Activated effector memory CD4-positive, alpha-beta T cell treated with anti-CD3 and anti-CD28 coated beads, Interleukin-2, amount 50 U/mL, for 16 hours (primary cell): ENCODE data around the gene HES5.

Experiments
- DNase-seq: peaks from one replicate; pipeline ENCODE4 v3.0.0-alpha.2; 2020

The HES5 gene

DNA sequence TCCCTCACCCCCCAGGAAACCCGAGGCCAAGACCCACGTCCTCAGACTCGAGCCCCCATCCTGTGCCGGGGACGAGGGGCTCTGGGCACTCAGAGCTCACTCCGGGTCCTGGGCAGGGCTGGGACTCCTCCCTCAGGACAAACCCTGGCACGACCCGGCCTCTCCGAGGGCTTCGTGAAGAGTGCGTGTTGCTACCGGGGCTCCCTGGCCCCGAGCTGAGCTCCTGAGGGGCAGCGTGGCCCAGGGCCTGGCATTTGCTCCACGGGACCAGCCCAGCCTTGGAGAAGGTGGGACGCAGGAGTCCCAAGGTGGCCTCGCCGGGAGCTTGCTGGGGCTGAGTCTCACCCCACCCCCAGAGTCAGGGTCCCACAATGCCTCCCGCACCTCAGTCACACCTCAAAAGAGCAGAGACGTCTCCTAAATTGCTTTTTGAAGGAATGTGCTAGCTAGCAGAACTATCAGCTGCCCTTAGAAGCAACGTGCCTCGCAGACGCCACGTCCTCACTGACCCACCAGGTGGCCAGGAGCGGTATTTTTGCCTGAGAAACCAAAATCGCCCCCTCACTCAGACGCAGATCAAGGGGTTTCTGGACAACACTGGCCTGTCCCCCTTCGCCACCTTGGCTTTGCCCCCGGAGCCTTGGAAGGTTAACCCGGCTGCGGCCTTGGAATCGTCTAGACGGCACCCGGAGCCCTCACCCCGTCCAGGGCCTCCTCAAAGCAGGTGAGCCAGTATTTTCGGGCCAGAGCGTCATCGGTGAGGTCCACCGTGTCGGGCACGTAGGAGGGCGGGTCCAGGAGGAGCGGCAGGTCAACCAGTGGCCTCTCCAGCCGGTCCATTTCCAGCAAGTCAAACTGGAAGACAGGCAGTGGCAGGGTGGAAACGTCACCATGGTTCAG lies 14.9 kb downstream of the HES5 start:
- no peak for DNase-seq

DNA sequence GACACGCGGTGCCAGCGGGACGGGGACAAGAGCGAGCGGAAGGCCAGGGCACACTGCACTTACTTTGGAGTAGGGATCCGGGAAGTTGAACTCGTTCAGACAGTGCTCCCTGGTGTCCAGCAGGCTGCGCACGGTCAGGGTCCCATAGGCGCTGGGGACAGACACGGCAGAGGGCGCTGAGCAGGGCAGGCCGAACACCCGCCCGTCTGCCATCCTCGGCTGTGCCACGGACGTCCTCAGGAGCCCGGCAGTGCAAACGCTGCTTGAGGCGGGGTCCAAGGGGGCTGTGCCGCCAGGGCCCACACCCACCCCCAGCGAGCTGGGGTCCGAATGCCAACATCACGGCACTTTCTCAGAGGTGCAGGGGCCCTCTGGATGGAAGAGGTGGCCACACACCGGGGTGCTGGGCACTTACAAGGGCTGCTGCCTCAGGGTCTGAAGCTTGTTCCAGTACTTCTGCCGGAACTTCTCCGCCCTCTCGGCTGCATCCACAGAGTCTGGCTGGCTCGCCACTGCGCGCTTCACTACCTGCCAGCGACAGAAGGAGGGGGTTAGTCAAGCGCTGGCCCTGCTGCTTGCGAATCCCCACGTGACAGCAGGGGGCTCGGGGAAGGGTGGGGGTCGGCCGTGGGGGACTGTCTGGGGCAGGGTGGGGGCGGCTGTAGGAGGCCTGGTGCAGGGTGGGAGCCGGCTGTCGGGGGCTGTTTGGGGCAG lies 16.0 kb downstream of the HES5 start:
- no peak for DNase-seq

DNA sequence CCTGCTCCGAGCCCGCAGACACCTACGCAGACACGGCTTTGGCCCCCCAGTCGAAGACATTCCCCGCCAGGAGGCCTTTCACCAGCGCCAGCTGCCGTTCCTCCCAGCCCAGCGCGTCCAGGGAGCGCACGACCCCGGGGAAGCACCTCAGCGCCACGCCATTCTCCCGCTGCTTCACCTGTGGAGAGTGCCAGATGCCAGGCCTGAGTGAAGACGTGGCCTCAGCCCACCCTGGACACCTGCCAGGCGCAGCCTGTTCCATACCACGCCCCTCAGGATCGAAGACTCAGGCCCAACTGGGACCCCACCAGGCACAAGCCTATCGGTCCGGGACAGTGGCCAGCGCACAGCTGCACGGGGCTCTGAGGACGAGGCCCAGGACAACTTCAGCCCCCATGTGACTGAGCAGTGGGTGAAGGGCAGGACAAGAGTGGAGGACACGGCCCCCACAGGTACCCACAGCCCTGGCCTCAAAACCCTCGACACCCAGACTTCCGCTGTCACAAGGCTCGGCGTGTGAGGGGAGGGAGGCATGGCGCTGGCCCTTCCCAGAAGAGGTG lies 17.1 kb downstream of the HES5 start:
- no peak for DNase-seq

DNA sequence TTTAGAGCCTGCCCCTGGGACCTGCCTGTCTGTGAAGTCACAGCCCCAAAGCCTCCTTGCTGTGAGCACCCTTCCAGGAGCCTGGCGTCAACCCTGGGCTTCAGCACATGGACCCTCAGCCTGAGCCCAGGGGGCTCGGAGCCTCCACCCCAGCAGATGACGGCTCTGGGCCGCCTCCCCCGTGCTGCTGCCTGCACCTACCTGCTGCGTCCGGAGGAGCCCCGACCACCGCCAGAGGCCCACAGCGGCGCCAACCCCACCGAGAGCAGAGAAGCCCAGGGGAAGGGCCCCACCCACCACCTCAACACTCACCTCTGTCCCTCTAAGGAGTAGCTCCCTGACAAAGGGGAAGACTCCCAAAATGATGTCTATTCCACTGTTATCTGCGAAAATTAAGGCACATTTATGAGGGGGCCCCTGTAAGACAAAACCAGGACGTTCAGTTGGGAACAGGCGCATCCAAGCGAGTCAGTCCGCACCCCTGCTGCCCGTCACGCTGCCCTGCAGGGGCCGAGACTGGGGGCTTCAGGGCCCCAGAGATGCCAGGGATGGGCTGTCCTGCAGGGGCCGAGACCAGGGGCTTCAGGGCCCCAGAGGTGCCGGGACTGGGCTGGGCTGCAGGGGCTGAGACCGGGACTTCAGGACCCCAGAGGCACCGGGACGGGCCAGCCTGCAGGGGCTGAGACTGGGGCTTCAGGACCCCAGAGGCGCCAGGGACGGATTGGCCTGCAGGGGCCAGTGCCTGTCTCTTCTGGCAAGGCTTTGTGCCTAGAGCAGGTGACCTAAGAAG lies 19.5 kb downstream of the HES5 start:
- no peak for DNase-seq

DNA sequence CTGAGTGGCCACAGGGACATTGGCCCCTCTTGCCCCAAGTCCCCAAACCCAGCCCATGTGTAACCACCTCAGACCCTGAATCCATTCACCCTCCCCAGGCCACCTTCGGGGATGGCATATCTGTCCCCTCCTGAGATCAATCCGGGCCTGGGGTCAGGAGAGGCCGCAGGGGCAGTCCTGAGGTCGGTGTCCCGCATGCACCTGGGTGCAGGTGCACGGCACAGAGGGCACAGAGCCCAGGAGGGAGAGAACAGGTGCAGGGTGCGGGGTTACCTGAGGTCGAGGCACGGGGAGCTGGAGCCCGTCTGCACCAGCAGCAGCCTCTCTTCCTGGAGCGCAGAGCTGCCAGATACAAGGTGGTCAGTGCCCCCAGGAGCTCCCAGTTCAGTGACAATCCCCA lies 20.5 kb downstream of the HES5 start:
- DNase-seq, result no peak

DNA sequence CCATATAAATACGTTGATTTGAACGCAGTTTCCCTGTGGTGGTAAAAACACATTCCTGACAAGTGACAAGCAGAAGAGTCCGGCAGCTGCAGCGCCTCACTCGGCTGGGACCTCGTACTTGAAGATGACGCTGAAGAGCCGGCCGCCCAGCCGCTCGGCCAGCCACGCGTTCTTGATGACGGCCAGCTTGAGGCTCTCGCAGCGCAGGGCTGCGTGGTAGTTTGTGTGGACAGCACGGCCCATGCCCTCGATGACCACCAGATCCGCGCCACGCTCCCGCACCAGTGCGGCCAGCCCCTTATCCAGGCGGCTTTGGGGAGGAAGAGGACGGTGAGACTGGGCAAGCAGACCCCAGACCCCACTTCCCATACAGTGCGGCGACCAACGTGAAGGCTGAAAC lies 21.3 kb downstream of the HES5 start:
- no peak for DNase-seq

DNA sequence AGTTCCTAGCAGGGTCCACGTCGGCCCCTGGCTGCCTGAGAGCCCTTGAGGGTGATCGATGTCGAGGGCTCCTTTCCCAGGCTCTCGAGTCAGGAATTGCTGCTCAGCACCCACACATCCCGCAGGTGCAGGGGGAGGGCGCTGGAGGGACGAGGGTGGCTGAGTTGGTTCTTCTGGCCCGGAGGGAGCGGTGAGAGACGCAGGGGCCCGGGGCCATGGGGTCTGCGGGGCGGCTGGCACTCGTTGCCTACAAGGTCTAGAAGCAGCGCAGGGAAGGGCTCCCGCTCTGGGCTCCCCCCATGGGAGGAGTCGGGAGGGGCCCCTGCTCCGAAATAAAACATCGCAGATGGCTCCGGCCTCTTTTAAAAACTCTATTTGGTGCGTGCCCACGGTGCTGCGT lies 21.9 kb downstream of the HES5 start:
- DNase-seq, result no peak

DNA sequence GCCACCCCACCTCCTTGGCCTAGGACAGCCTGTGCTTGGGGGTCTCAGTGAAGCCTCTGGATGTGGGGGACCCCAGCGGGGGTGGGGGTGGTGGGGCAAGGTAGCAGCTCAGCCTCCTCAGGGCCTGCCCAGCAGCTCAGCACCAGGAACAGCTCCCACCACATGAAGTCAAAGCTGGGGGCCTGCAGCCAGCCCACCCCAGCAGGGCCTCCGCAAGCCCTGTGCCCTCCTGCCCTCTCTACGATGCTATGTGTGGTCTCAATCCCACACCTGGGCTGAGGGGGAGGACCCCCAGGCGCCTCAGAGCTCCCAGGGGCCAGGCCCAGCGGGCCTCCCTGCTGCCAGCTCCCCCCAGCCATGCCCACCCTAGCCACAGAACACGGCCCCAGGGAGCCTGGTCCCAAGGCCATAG lies 22.3 kb downstream of the HES5 start:
- no peak for DNase-seq

DNA sequence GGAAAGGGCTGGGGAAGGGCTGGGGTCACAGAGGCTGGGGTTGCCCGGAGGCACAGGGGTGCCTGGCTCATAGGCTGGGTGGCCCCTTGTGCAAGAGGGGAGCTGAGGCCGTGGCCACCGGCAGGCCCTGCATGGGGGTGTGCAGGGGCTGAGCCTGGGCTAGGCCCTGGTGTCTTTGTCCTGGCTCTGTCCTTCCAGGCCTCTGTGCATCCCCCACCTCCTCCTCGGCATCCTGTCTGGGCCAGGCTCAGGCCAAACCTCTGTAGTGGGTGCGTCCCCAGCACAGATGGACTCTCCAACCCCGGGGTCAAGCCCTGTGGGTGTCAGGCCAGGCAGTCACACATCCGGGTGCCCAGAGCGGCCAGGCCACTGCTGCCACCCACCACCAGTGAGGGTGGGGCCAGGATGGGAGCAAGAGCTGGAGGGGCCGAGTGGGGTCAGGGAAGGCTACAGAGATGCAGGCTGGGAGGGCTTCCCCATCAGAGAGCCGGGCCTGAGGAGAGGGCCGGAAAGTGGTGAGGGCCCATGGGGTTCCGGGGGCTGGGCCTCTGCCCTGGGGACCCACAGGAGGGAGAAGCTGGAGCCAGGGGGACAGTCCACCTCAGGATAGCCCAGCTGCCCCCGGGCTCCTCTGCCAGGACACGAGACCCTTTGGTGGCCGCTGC lies 23.0 kb downstream of the HES5 start:
- DNase-seq, result no peak

DNA sequence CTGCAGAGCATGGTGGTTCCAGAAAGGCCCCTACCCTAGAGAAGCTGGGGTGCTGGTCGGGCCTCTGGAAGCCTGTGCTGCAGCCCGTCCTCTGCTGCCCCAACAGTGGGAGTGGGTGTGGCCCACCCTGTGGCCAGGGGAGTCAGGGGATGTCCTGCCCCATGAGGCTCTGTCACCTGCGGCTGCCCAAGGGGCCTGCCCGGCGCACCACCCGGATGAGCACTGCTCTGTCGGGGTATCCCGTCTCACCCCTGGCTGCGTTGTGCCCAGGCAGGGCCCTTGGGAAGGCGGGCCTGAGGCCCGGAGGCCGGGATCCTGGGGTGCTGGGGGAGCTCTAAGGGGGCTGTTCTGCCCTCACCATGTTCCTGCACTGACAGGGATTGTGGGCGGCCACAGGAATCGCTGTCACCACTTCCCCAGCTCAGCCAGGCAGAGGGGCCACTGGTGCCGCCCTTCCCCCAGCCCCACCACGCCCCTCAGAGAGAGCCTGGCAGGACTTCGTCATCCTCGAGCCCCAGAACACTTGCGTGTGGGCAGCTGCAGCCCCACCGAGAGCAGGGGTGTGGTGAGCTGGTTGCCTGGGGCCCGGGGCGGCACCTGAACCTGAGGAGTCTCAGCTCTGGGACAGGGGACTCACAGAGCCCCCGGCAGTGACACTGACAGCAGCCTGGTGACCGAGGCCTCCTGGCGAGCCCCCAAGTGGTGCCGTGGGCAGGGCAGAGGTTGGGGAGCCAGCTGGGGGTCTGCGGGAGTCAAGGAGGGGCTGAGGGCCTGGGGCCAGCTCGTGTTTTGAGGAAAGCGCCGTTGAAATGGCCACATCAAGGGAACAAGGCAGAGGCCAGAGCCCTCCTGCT lies 23.8 kb downstream of the HES5 start:
- no peak for DNase-seq

DNA sequence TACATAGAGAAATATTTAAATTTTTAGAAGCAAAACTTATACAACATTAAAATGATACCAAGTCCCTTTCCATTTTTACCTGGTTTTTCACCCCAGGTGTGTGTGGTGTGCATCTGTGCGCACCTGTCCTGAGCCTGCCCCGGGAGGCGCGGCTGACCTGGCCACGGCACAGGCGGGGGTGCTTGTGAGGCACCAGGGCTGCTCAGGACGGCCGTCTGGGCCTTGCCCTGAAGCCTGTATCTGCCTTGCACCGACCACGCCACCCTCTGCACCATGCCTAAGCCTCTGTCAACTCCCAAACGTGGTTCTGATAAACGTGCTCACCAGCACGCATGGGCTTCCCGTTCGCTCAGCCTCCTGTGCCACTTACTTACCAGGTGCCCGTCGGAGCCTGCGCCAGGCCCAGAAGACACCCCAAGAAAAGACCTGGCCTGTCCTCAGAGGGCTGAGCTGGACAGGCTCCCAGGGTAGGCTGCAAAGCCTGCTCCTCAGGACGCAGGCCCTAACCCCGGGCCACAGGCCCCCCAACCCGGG lies 24.5 kb downstream of the HES5 start:
- no peak for DNase-seq

DNA sequence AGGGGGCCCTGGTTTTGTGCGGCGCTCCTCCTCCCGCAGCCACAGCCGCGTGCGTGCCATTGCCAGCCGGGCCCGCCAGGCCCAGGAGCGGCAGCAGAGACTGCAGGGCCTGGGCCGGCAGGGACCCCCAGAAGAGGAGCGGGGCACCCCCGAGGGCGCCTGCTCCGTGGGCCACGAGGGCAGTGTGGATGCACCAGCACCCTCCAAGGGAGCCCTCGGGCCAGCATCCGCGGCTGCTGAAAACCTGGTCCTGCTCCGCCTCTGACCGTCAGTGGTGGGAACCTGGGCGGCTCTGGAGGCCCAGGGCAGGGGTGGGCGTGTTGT lies 25.2 kb downstream of the HES5 start:
- DNase-seq, result no peak

DNA sequence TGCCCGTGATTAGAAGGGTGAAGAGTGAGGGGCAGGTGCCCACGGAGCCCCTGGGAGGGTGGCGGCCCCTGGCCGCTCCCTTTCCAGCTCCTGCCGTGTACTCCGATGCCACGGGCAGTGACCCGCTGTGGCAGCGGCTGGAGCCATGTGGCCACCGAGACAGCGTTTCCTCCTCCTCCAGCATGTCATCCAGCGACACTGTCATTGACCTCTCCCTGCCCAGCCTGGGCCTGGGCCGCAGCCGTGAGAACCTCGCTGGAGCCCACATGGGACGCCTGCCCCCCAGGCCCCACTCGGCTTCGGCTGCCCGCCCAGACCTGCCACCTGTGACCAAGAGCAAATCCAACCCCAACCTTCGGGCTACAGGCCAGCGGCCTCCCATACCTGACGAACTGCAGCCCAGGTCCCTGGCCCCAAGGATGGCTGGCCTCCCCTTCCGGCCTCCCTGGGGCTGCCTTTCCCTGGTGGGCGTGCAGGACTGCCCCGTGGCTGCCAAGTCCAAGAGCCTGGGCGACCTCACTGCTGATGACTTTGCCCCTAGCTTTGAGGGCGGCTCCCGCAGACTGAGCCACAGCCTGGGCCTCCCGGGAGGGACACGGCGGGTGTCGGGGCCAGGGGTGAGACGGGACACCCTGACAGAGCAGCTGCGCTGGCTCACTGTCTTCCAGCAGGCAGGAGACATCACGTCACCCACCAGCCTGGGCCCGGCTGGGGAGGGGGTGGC lies 25.7 kb downstream of the HES5 start:
- DNase-seq, result no peak

DNA sequence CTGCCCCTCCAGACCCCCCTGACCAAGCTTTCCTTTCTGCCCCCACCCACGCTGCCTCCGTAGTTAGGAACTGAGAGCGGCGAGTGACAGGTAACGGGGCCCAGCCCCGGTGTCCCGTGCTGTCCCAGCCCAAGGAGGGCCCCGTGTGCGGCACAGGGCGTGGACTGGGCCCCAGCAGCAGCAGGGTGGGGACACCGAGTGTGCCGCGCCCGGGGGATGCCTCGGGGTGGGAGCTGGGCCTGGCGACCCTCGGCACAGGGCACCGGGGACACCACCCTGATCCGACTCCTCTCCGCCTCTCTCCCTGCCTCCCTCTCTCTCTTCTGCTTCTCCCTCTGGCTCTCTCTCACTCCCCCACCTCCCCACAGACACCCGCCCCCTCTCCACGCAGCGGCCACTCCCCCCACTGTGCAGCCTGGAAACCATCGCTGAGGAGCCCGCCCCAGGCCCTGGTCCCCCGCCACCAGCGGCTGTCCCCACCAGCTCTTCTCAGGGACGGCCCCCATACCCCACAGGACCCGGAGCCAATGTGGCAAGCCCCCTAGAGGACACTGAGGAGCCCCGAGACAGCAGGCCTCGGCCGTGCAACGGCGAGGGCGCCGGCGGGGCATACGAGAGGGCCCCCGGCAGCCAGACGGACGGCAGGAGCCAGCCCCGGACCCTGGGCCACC lies 26.4 kb downstream of the HES5 start:
- DNase-seq, result no peak

DNA sequence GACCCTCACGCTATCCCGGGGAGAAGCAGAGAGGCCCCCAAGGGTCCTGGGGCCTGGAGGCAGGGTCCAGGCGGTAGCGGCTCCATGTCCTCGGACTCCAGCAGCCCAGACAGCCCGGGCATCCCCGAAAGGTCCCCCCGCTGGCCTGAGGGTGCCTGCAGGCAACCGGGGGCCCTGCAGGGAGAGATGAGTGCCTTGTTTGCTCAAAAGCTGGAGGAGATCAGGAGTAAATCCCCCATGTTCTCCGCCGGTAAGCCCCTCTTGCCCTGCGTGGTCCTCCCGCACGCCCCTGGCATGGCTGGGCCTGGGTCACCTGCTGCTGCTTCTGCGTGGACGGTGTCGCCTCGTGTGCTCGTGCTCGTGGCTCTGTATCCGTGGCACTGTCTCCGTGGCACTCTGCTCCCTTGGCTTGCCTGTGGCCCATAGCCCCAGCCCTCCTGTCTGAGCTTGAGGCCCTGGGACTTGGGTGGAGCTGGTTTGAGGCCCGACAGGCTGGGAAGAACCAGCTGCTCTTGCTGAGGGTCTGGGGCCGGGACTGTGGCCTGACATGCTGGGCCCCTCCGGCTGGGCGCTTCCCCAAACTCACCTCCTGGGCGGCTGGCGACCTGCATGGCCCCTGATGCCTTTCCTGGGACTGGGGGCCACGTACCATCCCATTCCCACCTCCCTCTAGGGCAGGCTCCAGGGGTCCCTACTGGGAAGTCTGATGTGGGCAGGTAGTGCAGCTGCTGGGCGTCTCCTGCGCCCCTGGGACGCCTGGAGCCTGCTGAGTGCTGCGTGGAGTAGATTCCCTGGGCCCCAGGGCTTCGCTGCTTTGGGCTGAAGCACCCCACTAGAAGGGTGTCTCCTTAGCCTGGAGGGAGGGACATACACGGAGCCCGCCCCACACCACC lies 27.2 kb downstream of the HES5 start:
- no peak for DNase-seq

DNA sequence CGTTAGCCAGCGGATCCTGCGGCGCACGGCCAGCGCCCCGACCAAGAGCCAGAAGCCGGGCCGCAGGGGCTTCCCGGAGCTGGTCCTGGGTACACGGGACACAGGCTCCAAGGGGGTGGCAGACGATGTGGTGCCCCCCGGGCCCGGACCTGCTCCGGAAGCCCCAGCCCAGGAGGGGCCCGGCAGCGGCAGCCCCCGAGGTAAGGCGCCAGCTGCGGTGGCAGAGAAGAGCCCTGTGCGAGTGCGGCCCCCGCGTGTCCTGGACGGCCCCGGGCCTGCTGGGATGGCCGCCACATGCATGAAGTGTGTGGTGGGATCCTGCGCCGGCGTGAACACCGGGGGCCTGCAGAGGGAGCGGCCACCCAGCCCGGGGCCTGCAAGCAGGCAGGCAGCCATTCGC lies 27.9 kb downstream of the HES5 start:
- DNase-seq, result no peak

DNA sequence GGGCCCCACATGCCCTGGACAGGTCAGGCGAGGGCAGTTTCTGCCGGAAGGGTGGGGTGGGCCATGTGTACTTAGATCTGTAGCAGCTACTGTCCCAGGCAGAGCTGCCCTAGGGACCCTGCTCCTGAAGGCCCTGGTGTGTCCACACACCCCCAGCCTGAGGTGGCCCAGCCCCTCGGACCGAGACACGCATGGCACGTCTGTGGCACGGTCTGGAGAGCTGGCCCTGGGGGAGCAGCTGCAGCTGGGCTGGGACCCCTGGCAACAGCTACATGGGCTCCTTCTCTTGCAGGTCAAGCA lies 28.3 kb downstream of the HES5 start:
- DNase-seq, result no peak

DNA sequence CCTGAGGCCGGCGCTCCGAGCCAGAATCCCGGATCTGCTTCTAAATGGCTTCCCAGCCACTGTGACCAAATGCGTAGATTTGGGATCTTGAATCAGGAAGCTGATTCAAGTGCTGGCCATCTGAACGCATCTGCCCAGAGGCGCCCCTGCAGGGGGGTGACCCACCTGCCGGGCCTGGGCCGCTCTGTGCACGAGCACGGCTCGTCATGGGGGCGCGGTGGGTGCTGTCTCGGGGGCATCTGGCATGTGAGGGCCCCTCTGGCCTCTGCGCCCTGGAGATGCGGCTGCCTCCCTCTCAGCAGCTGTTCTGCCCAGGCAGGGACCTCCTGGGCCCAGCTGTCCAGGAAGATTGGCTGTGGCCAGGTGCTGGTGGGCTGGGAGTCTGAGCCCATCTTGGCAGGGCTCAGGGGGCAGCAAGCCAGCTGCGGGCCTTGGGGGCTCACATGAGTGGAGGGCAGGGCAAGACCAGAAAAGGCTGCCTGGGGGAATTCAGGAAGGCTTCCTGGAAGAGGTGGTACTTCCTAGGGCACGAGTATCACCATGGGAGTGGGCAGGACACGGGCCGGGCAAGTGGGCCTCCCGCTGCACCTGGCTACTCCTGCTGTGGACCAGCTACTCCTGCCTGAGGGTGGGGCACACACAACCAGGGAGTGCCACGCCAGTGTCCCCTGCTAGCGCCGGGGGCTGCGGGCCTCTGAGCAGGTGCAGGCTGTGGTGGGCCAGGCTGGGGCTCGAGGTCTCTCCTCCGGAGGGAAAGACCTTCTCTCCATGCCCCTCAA lies 28.8 kb downstream of the HES5 start:
- no peak for DNase-seq
